HEK293 (cell line): Measurements from ENCODE around the gene STUM.

Experiments
- CTCF ChIA-PET: fragments of 350-600 bp; formaldehyde crosslinking; extraction: SDS; loops from one replicate; lab custom pipeline; 2021; ENCODE audit warnings: antibody characterized with exemption; lab: Yijun Ruan, JAX
- POLR2A ChIA-PET: fragments of 300-600 bp; formaldehyde crosslinking; extraction: SDS; loops from one replicate; lab custom pipeline; 2020; ENCODE audit warnings: antibody characterized with exemption, inconsistent platforms; lab: Yijun Ruan, JAX
- H3K27ac ChIP-seq: fragments of 200-500 bp; sonication (Bioruptor generic); 2 replicates; pipeline ENCODE4 v1.5.1; 2014; ENCODE audit warnings: low read depth, low read length, control low read depth, inconsistent platforms; ENCODE audit errors: extremely low read depth
- H3K36me3 ChIP-seq, 2 experiments: fragments of 200-500 bp in 1 of 2; sonication (Bioruptor generic) in 1 of 2; 1 replicate in 1 of 2; 2 replicates in 1 of 2; pipeline ENCODE4 v1.5.1; 2014 to 2017; ENCODE audit warnings: inconsistent platforms in 2 of 2, low read length in 2 of 2; ENCODE audit not compliant: control insufficient read depth in 2 of 2, insufficient read depth in 1 of 2
- H3K4me1 ChIP-seq: fragments of 200-500 bp; sonication (Bioruptor generic); 2 replicates; pipeline ENCODE4 v1.5.1; 2014; ENCODE audit warnings: mild to moderate bottlenecking, low read length, inconsistent platforms; ENCODE audit not compliant: control insufficient read depth, insufficient read depth
- H3K4me3 ChIP-seq: 2 replicates; pipeline ENCODE4 v1.5.1; 2011; ENCODE audit warnings: low read depth, mild to moderate bottlenecking, control low read depth, low read length, moderate library complexity
- H3K9me3 ChIP-seq: fragments of 200-500 bp; sonication (Bioruptor generic); 2 replicates; pipeline ENCODE4 v1.5.1; 2014; ENCODE audit warnings: low read depth, low read length, inconsistent platforms; ENCODE audit not compliant: control insufficient read depth, insufficient read depth
- EGR2 ChIP-seq: fragments of 450-650 bp; formaldehyde crosslinking; IDR thresholded peaks from 2 replicates; pipeline ENCODE4 v1.5.1; 2016; ENCODE audit warnings: low read depth, missing biosample characterization, missing genetic modification characterization
- KLF9 ChIP-seq: fragments of 450-650 bp; formaldehyde crosslinking; IDR thresholded peaks from 2 replicates; pipeline ENCODE4 v1.5.1; 2016; ENCODE audit warnings: missing biosample characterization, missing genetic modification characterization, low read depth
- PRDM4 ChIP-seq: fragments of 450-650 bp; formaldehyde crosslinking; IDR thresholded peaks from 2 replicates; pipeline ENCODE4 v1.5.1; 2017; ENCODE audit warnings: missing biosample characterization, missing genetic modification characterization
- TSHZ1 ChIP-seq: fragments of 450-650 bp; formaldehyde crosslinking; IDR thresholded peaks from 2 replicates; pipeline ENCODE4 v1.5.1; 2016; ENCODE audit warnings: missing biosample characterization, missing genetic modification characterization, borderline replicate concordance
- ZFHX2 ChIP-seq: fragments of 450-650 bp; formaldehyde crosslinking; conservative IDR thresholded peaks from 2 replicates; pipeline ENCODE4 v1.5.1; 2016; ENCODE audit warnings: missing biosample characterization, missing genetic modification characterization
- ZFP41 ChIP-seq: fragments of 450-650 bp; formaldehyde crosslinking; IDR thresholded peaks from 2 replicates; pipeline ENCODE4 v1.5.1; 2016; ENCODE audit warnings: missing biosample characterization, missing genetic modification characterization, borderline replicate concordance
- ZNF16 ChIP-seq: fragments of 450-650 bp; formaldehyde crosslinking; IDR thresholded peaks from 2 replicates; pipeline ENCODE4 v1.5.1; 2016; ENCODE audit warnings: low read depth, missing biosample characterization, missing genetic modification characterization
- ZNF394 ChIP-seq: fragments of 450-650 bp; formaldehyde crosslinking; IDR thresholded peaks from 2 replicates; pipeline ENCODE4 v1.5.1; 2016; ENCODE audit warnings: missing biosample characterization, missing genetic modification characterization, mild to moderate bottlenecking, moderate library complexity, borderline replicate concordance
- ZNF513 ChIP-seq: fragments of 450-650 bp; IDR thresholded peaks from 2 replicates; pipeline ENCODE4 v1.5.1; 2018; ENCODE audit warnings: missing biosample characterization, missing genetic modification characterization
- ZNF623 ChIP-seq: fragments of 450-650 bp; formaldehyde crosslinking; IDR thresholded peaks from 2 replicates; pipeline ENCODE4 v1.5.1; 2016; ENCODE audit warnings: missing biosample characterization, missing genetic modification characterization

The STUM gene

GRCh38 chr1:226532553-226532952 is 16.0 kb upstream of the STUM start:
- no peak overlapping the region for H3K4me3 ChIP-seq
- CTCF ChIA-PET = interaction anchor here (0.9 to 3.2 kb wide), 4 partner anchors 11 to 76 kb away, joined by 3 to 25 read pairs (median 4); partner anchors contain the start of gene STUM
- POLR2A ChIA-PET = interaction anchor here (0.6 to 1.2 kb wide), 2 partner anchors 16 to 126 kb away, joined by 4 to 6 read pairs; partner anchors contain the start of gene STUM
- TF ChIP-seq ZNF394 (tag by site-specific recombination) (no peak), PRDM4 (tag by site-specific recombination) (no peak), ZNF513 (tag by site-specific recombination) (no peak)
- TF ChIP-seq, all 188 proteins: peak for 0
- Histone ChIP-seq H3K9me3 (no peaks in the 10 kb centered on the region), H3K36me3 (no peaks in the 10 kb centered on the region), H3K4me1 (no peaks in the 10 kb centered on the region), H3K27ac (no peak overlapping the region)

GRCh38 chr1:226533220-226533619 is 15.3 kb upstream of the STUM start:
- no peak for TF ChIP-seq ZNF623
- CTCF ChIA-PET = interaction anchor here (0.6 to 3.2 kb wide), 4 partner anchors 11 to 126 kb away, joined by 3 to 25 read pairs (median 4); partner anchors contain the start of genes PARP1 and STUM
- H3K4me1 ChIP-seq = no peaks in the 10 kb centered on the region
- no peaks in the 10 kb centered on the region for H3K36me3 ChIP-seq
- H3K4me3 ChIP-seq = no peak overlapping the region
- POLR2A ChIA-PET = interaction anchor here (1.2 kb wide), 1 partner anchor 15 kb away, joined by 6 read pairs; the partner anchor contains the start of gene STUM
- H3K9me3 ChIP-seq = no peaks in the 10 kb centered on the region
- no peak overlapping the region for H3K27ac ChIP-seq

GRCh38 chr1:226534098-226534497 is 14.5 kb upstream of the STUM start:
- CTCF ChIA-PET = interaction anchor here (0.6 to 3.2 kb wide), 4 partner anchors 8 to 75 kb away, joined by 3 to 25 read pairs (median 4); partner anchors contain the start of gene STUM
- H3K4me1 ChIP-seq = no peaks in the 10 kb centered on the region
- no peaks in the 10 kb centered on the region for H3K36me3 ChIP-seq
- H3K4me3 ChIP-seq = no peak overlapping the region
- no peak overlapping the region for H3K27ac ChIP-seq
- no peaks in the 10 kb centered on the region for H3K9me3 ChIP-seq
- POLR2A ChIA-PET = interaction anchor here (0.6 kb wide), 1 partner anchor 1108 kb away, joined by 3 read pairs; no protein-coding TSS in a partner anchor
- TF ChIP-seq ZFHX2 (tag by site-specific recombination) = peak; percentile 74
- no peak for TF ChIP-seq KLF9
- TF ChIP-seq ZNF16 = no peak
- TF ChIP-seq TSHZ1 (tag by site-specific recombination) = no peak
- TF ChIP-seq EGR2 = peak; percentile 90
- no peak for TF ChIP-seq ZFP41 (tag by site-specific recombination)
